CD4-positive, alpha-beta T cell treated with Interleukin-17A for 1 hour (primary cell): Measurements from ENCODE around the gene GNA12.

ENCODE experiments used
- DNase-seq: peaks from one replicate; pipeline ENCODE4 v3.0.0-alpha.2; 2020

GNA12 gene

GRCh38 chr7:2802101-2802500 lies 42.0 kb downstream of the GNA12 start:
- no peak for DNase-seq

GRCh38 chr7:2800931-2801688 lies 43.0 kb downstream of the GNA12 start:
- no peak for DNase-seq

GRCh38 chr7:2800220-2800930 lies 43.7 kb downstream of the GNA12 start:
- DNase-seq = no peak

- DNase-seq = no peak
Observed at GRCh38 chr7:2799253-2799652, 44.9 kb downstream of the GNA12 start.

GRCh38 chr7:2798669-2799068 lies 45.4 kb downstream of the GNA12 start:
- no peak for DNase-seq

GRCh38 chr7:2796358-2797352 lies 47.5 kb downstream of the GNA12 start:
- DNase-seq = no peak

- no peak for DNase-seq
Observed at GRCh38 chr7:2795906-2796305, 48.2 kb downstream of the GNA12 start.

GRCh38 chr7:2794836-2795636 lies 49.1 kb downstream of the GNA12 start:
- DNase-seq = no peak

- DNase-seq = no peak
Observed at GRCh38 chr7:2792856-2793487, 51.1 kb downstream of the GNA12 start.

GRCh38 chr7:2792235-2792634 lies 51.9 kb downstream of the GNA12 start:
- no peak for DNase-seq

- no peak for DNase-seq
Observed at GRCh38 chr7:2791390-2791789, 52.7 kb downstream of the GNA12 start.

- DNase-seq = no peak
Observed at GRCh38 chr7:2787251-2787951, 56.7 kb downstream of the GNA12 start.

- no peak for DNase-seq
Observed at GRCh38 chr7:2786607-2787116, 57.4 kb downstream of the GNA12 start.

- DNase-seq = no peak
Observed at GRCh38 chr7:2785071-2785500, 59.0 kb downstream of the GNA12 start.

- no peak for DNase-seq
Observed at GRCh38 chr7:2782565-2782964, 61.5 kb downstream of the GNA12 start.

GRCh38 chr7:2782121-2782520 lies 62.0 kb downstream of the GNA12 start:
- DNase-seq = no peak

GRCh38 chr7:2781636-2782035 lies 62.5 kb downstream of the GNA12 start:
- DNase-seq = no peak

- no peak for DNase-seq
Observed at GRCh38 chr7:2779051-2779450, 65.1 kb downstream of the GNA12 start.

GRCh38 chr7:2777898-2778535 lies 66.1 kb downstream of the GNA12 start:
- no peak for DNase-seq

- DNase-seq = no peak
Observed at GRCh38 chr7:2776401-2776800, 67.7 kb downstream of the GNA12 start.
